OCI-LY7 (cell line): ENCODE data around the gene COL18A1.

Source experiments
- EZH2phosphoT487 ChIP-seq: fragments of 200-600 bp; sonication (generic); IDR thresholded peaks from 2 replicates; pipeline ENCODE4 v1.6.1; 2018; ENCODE audit warnings: low read depth, borderline replicate concordance, mild to moderate bottlenecking, mixed run types, antibody characterized with exemption, low read length, moderate library complexity, mixed read lengths
- TF ChIP-seq, protein P1 (sequence below): fragments of 200-600 bp; sonication (generic); conservative IDR thresholded peaks from 2 replicates; pipeline ENCODE4 v1.5.1; 2014; ENCODE audit warnings: mild to moderate bottlenecking, antibody characterized with exemption, low read length, moderate library complexity, mixed read lengths

DNA sequence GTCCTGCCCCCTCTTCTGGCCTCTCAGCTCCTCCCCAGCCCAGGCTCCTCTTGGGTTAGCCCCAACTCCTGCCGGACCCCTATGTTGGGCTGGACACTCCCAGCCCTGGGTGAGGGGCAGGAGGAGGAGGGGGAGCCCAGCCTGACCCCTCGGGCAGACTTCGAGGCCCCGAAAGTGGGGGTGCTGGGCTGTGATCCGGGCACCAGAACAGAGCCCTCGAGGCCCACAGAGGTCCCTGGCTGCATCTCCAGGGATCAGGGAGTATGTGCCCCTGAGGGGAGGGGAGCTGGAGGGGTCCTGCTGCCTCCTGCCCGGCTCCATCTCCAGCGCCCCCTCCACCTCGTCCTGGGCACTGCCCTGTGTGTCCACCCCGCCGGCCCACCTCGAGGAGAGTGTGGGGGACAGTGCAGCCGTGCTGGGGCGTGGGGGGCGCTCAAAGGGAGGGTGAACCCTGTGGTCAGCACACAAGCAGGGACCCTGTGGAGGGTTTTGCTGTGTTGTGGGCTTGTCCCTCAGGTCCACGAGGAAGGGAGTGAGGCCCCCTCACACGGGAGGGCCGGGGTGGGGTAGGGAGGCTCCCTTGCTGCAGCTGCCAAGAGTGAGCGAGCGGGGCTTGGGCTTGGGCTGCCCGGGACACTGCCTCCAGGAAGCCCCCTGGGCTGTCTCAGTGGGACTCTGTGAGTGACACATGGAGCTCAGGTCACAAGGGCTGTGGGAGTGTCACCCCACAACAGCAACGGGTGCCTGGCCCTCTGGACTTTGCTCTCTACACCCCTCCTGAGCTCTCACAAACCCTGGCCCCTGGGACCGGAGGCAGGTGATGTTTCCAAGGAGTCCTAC lies 54.4 kb downstream of the COL18A1 start:
- TF ChIP-seq, protein P1, sequence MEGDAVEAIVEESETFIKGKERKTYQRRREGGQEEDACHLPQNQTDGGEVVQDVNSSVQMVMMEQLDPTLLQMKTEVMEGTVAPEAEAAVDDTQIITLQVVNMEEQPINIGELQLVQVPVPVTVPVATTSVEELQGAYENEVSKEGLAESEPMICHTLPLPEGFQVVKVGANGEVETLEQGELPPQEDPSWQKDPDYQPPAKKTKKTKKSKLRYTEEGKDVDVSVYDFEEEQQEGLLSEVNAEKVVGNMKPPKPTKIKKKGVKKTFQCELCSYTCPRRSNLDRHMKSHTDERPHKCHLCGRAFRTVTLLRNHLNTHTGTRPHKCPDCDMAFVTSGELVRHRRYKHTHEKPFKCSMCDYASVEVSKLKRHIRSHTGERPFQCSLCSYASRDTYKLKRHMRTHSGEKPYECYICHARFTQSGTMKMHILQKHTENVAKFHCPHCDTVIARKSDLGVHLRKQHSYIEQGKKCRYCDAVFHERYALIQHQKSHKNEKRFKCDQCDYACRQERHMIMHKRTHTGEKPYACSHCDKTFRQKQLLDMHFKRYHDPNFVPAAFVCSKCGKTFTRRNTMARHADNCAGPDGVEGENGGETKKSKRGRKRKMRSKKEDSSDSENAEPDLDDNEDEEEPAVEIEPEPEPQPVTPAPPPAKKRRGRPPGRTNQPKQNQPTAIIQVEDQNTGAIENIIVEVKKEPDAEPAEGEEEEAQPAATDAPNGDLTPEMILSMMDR: no peak
- no peak for TF ChIP-seq EZH2phosphoT487
